GM12801 (cell line): Measurements from ENCODE around the gene KDF1.

Experiments
- CTCF ChIP-seq: IDR thresholded peaks from one replicate; pipeline ENCODE4 v1.5.1; 2011; ENCODE audit warnings: control low read depth; ENCODE audit not compliant: insufficient read length; ENCODE audit errors: extremely low read depth

Gene KDF1

GRCh38 chr1:26949266-26949925 is 10.9 kb downstream of the KDF1 start:
- TF ChIP-seq CTCF, result no peak

- no peak for TF ChIP-seq CTCF
Measured at GRCh38 chr1:26946270-26946669, 14.0 kb downstream of the KDF1 start.

- TF ChIP-seq CTCF, result no peak
Measured at GRCh38 chr1:26945728-26946127, 14.5 kb downstream of the KDF1 start.

GRCh38 chr1:26945138-26945537 is 15.1 kb downstream of the KDF1 start:
- no peak for TF ChIP-seq CTCF

- no peak for TF ChIP-seq CTCF
Measured at GRCh38 chr1:26942656-26943055, 17.6 kb downstream of the KDF1 start.

- no peak for TF ChIP-seq CTCF
Measured at GRCh38 chr1:26941311-26941710, 19.0 kb downstream of the KDF1 start.

GRCh38 chr1:26938659-26939025 is 21.6 kb downstream of the KDF1 start:
- no peak for TF ChIP-seq CTCF
